HG03571 (cell line): ENCODE data around the gene ZBTB49.
"Not testable (repeated sequence)": the region's sequence is repeated elsewhere in the genome, so short reads cannot be mapped to it uniquely, and the experiment has no call there.

Experiments used
- ATAC-seq: cut with Tn5 transposase; IDR thresholded peaks from one replicate; pipeline ENCODE4 v1.9.1; 2021; ENCODE audit not compliant: unreplicated experiment

ZBTB49 gene

DNA sequence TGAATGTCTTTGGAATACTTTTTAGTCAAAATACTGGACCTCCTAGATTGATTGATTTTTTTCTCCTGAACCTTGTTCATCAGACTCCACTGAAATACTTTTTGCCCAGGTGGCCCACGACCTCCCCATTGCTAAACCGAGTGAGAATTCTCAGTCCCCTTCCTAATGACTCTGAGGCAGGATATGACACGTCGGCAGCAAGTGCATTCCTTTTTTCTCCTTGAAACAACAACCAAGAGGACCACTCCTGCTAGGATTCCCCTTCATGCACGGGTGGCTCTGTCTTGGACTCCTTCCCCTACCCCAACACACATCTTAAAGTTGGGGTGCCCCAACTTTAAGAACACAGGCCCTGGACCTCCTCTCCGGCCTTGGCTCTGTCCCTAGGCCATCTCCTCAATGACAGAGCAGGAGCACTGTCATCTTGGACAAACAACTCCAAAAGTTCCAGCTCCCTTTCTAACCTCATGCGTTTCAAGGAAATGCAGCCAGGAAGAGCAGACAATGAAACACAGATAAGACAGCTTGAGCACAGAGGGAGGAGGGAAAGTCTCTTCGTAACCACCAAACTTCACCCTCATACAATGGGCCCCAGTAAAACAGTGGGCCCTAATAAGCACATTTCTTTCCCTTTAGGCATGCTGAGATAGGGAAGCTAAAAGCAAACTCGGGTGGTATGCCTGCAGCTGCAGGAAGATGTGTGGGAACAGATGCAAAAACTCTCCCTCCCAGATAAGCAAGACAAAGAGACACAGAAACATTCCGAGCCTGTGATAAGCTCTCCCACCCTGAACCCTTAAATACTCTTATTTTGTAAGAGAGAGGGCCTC is 33.9 kb downstream of the ZBTB49 start:
- ATAC-seq = no peak

GRCh38 chr4:4325321-4325720 is 35.3 kb downstream of the ZBTB49 start:
- no peak for ATAC-seq

DNA sequence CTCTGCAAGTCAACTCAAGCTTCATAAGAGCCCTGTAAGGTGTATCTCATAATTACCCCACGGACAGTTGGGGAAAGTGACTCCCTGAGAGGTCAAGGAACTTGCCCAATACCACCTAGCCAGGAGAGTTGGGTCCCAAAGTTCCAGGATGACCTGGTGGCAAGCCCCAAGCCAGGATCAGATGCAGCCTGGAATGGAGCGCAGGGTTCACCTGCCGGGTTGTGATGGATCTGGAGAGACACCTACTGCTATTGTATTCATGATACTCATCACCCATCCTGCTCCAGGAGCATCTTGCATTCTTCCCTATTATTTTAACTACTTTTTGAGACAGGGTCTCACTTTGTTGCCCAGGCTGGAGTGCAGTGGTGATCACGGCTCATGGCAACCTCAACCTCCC is 36.1 kb downstream of the ZBTB49 start:
- no peak for ATAC-seq

DNA sequence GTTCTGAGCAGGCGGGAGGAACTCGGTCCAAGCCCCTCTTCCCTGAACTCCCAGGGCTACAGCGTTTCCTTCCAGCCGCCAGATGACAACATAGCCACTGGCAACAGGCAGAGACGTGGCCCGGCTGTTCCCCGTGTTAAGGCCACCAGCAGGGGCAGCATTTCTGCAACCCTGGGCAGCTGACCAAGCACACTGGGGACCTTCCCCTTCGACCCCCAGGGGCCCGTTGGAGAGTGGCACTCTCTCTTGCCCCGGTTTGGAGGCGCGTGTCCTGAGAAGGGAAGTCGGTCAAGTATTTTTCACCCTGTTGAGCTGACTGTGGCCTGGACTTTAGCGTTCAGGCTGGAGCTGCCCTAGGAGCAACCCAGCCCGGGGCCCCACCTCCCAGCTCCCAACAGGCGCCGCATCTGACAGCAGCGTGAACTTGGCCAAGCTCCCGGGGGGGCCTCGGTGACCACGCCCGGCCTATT is 37.6 kb downstream of the ZBTB49 start:
- ATAC-seq = no peak

DNA sequence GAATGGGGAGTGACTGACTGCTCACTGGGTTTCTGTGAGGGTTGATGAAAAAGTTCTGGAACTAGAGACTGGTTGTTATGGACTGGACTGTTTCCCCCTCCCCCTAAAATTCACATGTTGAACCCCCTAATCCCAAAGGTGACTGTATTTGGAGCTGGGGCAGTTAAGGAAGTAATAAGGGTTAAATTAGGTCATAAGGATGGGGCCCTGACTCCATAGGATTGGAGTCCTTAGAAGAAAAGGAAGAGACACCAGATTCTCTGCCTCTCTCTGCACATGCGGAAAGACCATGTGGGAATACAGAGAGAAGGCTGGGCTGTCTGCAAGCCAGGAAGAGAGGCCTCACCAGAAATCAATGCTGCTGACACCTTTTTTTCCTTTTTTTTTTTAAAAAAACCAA is 38.2 kb downstream of the ZBTB49 start:
- no peak for ATAC-seq

DNA sequence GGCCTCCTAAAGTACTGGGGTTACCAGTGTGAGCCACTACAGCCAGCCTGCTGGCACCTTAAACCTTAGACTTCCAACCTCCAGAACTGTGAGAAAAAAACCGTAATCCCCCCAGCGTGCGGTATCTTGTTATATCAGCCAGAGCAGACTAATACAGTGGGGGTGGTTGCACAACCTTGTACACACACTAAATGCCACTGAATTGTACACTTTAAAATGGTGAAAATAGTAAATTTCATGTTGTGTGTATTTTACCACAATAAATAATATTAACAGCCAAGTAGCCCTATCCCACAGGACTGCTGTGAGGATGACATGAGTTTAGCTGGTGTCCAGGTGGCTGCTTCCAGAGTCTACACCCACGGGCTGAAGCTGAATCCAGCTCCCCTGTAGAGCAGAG is 38.8 kb downstream of the ZBTB49 start:
- ATAC-seq = no peak

DNA sequence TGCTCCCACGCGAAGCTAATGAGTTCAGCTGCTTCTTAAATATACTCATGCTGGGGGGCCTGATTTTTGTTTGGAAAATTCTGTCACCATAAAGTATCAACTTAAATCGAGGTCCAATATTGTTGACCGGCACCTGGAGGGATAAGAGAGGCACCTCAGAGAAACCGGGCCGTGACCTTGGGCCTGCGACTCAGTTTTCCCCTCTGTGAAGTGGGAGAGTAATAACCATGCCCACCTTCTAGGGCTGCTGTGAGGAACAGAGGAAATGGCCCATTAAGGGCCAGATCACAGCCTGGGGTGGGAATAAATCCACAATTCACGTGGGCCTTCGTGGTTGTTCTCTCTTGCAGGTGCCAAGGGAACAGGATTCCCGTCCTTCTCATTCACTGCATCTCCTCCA is 39.4 kb downstream of the ZBTB49 start:
- no peak for ATAC-seq

DNA sequence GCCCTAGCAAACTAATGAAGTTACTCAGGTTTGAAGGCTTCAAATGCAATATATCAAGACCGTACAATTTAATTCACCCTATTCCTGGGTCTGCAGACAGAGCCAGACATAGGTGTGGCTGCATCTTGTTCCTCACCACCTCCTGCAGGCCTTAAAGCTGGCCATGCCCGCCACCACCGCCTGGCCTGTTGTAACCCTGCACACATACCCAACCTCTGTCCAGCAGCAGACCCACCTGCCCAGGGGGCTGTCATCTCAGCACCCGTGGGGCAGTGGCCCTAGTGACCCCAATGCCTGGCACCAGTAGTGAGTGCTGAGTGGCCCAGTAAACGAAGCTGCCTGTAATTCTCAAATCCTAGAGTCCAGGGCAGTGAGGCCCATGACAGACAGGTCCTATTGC is 40.7 kb downstream of the ZBTB49 start:
- no peak for ATAC-seq

- ATAC-seq = no peak
These were observed 42.5 kb downstream of the ZBTB49 start for GRCh38 chr4:4332529-4332928.

DNA sequence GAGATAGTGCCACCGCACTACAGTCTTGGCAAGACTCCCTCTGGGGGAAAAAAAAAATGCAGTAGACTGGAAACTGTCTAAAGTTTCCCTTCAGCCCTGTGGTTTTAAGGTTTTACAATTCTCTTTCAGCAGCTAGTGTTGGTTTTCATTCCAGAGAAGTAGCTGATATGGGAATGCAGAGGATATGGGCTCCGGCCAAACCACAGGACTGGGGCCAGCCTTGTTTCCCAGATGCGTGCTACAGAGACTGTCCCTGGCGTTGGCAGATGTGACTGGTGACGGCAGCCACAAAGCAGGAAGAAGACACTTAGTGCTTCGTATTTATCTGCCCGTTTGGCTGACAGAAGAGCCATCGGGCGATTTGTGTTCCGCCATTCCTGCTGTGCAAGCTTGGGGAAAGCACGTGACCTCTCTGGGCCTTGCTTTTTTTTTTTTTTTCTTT is 43.2 kb downstream of the ZBTB49 start:
- ATAC-seq = no peak

GRCh38 chr4:4334798-4335520 is 44.9 kb downstream of the ZBTB49 start:
- no peak for ATAC-seq

GRCh38 chr4:4338210-4339001 is 48.4 kb downstream of the ZBTB49 start:
- ATAC-seq = no peak

DNA sequence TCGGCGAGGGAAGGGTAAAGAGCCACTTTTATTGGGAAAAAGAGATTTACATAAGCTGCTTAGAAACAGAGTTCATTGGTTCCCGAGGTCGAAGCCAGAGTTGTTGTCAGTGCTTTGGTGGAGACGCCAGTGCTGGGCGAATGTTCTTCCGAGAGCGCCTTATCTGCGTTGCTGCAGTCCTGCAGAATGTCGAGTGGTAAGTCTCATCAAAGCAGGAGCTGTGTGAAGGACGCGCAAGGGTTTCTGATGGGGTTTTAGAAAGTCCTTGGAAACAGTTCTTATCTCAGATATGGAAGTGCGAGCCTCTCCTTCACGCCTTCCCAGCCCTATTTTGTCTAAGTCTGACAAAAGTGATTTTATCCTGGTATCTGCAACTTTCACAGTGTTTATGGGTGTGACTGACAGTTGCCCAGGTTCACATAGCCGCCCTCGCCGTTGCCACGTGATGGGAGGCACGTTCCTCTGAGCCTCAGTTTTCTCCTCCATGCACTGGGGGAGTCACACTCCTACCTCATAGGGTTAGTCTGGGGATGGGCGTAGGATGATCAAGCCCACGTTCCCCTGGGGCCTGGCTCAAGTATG is 49.5 kb downstream of the ZBTB49 start:
- no peak for ATAC-seq

DNA sequence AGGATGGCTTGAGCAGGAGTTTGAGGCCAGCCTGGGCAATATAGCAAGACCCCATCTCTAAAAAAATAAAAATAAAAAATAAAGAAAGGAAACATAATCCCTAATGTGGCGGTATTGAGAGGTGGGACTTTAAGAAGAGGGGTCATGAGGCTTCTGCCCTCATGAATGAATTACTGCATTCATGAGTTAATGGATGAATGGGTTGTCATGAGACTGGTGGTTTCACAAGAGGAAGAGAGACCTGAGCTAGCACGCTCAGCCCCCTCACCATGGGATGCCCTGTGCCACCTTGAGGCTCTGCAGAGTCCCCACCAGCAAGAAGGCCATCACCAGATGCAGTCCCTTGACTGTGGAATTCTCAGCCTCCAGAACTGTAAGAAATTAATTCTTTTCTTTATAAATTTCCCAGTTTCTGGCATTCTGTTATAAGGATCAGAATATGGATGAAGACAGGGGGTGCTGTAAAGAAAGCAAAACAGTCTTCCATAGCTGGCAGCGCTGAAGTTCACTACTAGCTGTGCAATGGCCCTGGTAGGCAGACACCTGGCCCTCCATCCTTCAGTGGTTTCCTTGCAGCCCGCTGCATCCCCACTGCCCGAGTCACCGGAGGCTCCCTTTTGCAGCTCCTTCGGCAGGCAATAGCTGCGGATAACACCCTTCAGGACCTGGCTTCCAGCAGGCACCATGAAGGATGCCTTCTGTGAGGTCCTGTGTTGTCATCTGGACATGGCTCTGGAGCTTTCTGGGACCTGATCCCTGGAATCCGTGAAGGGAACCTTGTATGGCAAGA is 52.0 kb downstream of the ZBTB49 start:
- no peak for ATAC-seq

DNA sequence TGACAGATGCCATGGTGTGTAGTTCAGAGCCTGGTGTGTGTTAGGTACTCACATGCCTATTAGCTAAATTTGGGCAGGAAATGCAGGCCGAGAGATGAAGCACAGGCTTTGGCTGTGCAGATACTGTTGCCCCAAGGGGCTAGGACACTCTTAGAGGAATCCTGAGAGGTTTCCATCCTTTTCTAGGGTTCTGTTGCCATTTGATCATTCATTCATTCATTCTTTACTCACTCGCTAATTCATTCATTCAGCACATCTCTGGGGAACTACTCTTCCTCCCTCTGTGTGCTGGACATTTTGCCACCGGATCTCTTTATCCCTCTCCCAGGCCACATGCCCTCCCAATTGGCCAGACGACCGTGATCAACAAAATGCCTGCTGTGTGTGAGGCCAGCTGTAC is 53.0 kb downstream of the ZBTB49 start:
- ATAC-seq = no peak

GRCh38 chr4:4344915-4345527 is 55.0 kb downstream of the ZBTB49 start:
- ATAC-seq = peak; percentile 93

DNA sequence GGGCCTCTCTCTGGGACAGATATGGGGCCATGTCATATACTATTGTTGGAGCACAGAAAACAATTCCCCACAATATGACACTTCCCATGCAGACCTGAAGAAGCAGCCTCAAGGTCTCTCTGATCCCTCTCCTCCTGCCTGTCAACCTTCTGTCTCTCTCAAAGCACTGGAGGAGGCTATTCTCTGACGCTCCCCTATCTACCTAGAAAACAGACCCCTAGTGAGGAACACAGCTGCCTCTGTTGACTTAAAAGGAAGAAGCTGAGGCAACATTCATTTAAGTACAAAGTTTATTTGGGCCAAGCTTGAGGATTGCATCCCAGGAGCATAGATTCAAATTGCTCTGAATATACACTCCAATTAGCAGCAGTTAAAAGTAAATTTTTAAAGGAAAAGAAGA is 57.5 kb downstream of the ZBTB49 start:
- ATAC-seq = no peak

- ATAC-seq = not testable (repeated sequence)
These were observed 58.5 kb downstream of the ZBTB49 start for GRCh38 chr4:4348585-4348984.

DNA sequence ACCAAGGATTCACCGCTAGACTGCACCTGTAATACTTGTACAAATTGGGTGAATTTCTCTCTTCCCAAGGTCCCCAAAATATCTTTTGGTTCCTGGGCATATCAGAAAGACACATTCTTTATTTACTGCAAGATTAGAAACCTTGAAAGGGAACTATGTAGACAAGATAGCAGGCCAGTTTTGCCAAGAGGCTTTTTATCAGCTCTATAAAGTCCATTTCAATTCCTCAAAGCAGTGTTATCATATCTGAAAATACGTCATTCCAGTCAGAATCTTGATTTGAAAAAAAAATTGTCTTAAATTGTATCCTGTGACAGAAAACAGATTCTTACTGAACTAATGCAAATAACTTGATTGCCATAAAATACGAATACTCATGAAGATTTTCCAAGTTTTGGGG is 59.8 kb downstream of the ZBTB49 start:
- no peak for ATAC-seq

DNA sequence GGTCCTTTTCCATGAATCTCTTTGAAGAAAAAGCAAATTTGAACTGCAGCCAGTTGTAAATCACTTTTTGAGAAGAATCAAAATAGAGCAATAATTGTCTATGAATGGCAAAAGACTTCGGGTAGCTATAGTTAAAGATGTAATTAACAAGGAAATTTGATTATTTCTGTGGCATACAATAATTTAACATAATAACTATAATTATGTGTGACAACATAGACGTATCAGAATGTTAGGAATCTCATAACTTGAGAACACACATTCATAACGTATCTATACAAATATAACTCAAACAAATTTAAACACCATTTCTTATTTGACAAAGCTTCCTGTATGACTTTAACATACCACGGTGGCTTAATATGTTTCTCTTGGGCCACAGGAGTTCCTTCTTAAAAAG is 60.9 kb downstream of the ZBTB49 start:
- ATAC-seq = no peak
